H1 (cell line): Measurements from ENCODE around the gene CTIF.

Source experiments
- ASH2L ChIP-seq: fragments of 200-600, 300-600 bp; sonication (generic); IDR thresholded peaks from one replicate; pipeline ENCODE4 v1.7.1; 2017; ENCODE audit warnings: low read length
- CEBPB ChIP-seq: IDR thresholded peaks from 2 replicates; pipeline ENCODE4 v1.6.1; 2012; ENCODE audit warnings: low read depth, low read length
- EZH2 ChIP-seq: fragments of 200-600 bp; sonication (generic); IDR thresholded peaks from 2 replicates; pipeline ENCODE4 v1.7.1; 2012; ENCODE audit warnings: low read depth, mild to moderate bottlenecking, moderate library complexity, low read length, inconsistent platforms; ENCODE audit not compliant: severe bottlenecking
- JUN ChIP-seq: IDR thresholded peaks from 2 replicates; pipeline ENCODE4 v1.6.1; 2011; ENCODE audit warnings: low read depth, mild to moderate bottlenecking, improper control_type of control experiment, low read length

DNA sequence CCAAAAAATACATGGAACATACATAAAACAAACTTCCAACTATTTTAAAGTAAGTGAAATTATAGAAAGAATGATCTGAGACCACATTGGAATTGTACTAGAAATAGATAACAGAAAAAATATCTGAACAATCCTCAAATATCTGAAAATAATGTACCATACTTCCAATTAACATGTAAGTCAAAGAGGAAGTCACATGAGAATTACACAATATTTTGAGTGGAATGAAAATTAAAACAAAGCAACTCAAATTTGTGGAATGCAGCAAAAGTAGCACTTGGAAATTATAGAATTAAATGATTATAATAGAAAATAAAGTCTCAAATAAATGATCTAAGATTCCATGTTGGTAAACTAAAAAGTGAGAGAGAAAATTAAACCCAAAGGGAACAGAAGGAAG lies 38.3 kb upstream of the CTIF start:
- TF ChIP-seq CEBPB (no peak), JUN (no peak), EZH2 (no peak), ASH2L (no peak)
